Hematopoietic multipotent progenitor cell treated with erythropoietin and hydrocortisone succinate and interleukin-3 and kit ligand, for 6 days (in vitro differentiated cells): ENCODE measurements around the gene NR1D1.

Experiments
- DNase-seq: peaks from one replicate; pipeline ENCODE4 v3.0.0-alpha.2; 2015

Gene NR1D1

DNA sequence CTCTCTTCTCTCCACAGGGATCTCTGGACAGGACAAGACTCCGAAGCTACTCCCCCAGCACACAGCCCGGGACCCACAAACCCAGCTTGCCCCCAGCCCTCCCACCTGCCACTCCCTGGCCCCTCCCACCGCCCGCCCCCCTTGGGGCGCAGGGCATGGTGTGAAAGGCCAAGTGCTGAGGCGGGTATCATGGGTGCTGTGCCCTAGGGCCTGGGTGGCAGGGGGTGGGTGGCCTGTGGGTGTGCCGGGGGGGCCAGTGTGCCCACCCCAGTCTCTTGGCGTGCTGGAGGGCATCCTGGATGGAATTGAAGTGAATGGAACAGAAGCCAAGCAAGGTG is 26.2 kb downstream of the NR1D1 start:
- DNase-seq: no peak

GRCh38 chr17:40073454-40074174 is 26.8 kb downstream of the NR1D1 start:
- no peak for DNase-seq

GRCh38 chr17:40072735-40073346 is 27.5 kb downstream of the NR1D1 start:
- DNase-seq: peak; percentile 93

GRCh38 chr17:40072040-40072734 is 28.2 kb downstream of the NR1D1 start:
- peak; percentile 95 for DNase-seq

DNA sequence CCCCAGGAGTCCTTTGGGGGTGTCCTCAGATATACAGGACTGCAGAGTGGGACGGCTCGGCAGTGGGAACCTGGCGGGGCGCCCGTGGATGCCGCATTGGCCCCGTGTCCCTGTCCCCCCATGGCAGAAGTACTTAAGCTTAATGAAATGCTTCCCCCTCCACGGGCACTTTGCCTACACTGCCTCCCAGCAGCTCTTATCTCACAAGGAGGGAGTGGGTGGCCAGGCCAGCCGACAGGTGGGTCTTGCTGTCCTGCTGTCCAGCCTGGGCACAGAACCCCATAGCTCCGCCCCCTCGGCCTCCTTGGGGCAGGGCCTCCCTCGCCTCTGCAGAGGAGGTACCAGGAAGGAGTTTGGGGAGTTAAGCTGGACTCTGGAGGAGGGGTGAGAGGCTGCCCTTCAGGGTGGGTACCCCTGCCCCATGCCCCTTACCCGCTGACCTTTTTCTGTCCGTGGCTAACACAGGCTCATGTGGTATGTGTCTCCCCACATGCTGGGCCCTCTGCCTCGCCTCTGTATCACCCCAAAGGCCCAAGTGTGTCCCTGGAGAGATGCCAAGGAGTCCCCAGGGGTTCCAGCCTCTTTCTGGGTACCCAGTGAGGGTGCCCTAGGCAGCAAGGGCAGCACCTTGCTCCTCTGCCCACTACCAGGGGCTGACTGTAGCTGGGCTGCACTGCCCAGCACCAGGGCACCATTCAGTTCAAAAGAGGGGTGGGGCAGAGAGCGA is 28.9 kb downstream of the NR1D1 start:
- DNase-seq: peak; percentile 75

DNA sequence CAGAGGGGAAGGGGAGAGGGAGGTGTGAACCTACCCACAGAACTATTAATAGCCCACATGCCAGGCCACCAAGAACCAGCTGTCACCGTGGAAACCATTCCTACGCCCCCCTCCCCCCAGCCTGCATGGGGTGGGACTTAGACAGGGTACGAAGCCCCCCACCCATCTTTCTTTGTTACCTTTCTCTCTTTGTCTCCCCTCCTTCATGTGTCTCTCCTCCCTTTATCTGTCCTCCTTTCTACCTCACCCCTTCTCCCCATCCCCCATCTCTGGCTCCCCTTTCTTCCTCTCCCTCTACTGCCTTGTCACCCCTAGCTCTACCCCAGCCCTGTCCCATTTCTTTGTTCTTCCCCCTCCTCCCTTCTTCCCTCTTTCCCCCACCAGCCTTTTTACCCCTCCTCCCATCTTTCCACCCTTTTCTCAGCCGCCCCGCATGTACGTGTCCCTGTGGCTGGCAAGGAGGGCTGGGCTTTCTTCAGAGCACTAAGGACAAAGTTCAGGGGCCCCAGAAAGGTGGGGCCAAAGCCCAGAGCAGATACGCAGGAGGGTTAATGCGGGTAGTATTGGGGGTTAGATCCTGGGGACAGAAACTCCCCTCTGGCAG is 29.6 kb downstream of the NR1D1 start:
- peak; percentile 88 for DNase-seq

GRCh38 chr17:40069751-40070708 is 30.4 kb downstream of the NR1D1 start:
- peak; percentile 96 for DNase-seq

- peak; percentile 93 for DNase-seq
Measured at GRCh38 chr17:40068917-40069750, 31.3 kb downstream of the NR1D1 start.

- no peak for DNase-seq
Measured at GRCh38 chr17:40068584-40068916, 31.8 kb downstream of the NR1D1 start.

DNA sequence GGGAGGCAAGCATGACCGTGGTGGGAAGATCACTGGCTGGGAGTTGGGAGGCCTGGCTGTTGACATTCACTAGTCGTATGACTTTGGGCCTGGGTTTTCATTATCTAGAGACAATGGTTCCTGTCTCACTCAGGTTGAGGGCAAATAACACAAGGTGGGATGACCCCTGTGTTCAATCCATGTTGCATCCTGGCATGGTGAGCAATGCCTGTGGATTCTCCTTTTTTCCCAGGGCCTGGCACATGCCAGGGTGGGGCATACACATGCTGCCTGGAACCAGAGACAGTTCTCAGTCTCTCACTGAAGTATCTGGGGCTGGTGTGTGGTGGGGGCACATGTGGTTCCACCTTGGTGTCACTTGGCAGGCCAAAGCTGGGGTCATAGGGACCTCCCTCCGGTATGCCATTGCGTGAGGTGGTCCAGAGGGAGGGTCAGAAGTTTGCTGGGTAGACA is 32.2 kb downstream of the NR1D1 start:
- no peak for DNase-seq

- no peak for DNase-seq
Measured at GRCh38 chr17:40067710-40068109, 32.7 kb downstream of the NR1D1 start.

DNA sequence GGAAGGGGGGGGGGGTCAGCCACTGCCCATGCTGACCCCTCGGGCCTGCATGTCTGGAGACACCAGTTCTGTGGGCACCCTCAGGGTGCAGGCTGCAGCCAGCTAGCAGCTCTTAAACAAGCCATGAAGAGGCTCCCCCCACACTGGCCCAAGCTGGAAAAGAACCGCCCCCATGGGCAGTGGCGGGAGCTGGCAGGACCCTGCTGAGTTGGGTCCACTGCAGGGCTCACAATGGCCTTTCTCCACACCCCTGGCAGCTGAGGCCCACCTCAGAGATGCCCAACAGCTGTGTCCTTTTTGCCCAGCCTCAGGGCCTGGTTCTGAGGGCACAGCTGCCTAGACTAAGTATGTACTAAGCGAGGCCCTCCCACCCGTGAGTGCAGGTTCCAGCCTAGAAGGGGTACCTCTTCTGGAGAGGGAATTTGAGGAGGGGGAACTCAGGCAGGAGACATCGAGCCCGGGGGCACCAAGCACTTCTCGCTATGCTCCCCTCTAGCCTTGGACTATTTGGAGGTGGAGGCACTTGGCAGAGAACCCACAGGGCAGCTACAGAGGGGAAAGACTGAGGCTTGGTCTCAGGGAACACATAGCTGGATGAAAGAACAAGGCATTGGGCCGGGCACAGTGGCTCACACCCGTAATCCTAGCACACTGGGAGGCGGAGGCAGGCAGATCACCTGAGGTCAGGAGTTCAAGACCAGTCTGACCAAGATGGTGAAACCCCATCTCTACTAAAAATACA is 34.4 kb downstream of the NR1D1 start:
- DNase-seq: no peak

GRCh38 chr17:40064971-40065768 is 35.2 kb downstream of the NR1D1 start:
- DNase-seq: peak; percentile 33

DNA sequence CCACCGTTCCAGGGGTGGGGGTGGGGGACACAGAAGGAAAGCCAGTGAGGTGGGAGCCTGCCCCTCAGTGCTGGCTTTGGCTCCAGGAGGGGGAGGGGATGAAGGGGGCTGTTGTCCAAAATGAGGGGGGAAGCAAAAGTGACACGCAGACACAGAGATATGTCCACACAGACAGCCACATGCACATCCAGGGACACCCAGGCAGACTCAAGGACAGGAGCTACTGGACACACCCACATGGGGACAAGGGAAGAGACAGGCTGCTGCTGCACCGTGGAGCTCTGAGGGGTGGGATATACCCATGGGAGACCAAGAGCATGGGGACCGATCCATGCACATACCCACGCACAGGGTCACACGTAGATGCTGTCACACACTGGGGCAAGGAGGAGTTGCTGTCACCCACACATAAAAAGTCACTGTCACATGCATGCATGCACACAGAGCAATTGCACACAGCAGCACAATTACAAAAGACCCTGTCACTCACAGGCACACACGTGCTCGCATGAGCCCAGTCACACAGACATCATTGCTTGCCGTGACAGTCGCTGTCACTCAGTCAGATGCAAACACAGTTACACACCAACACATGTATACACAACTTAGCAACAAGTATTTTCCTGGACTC is 36.4 kb downstream of the NR1D1 start:
- DNase-seq: peak; percentile 44

DNA sequence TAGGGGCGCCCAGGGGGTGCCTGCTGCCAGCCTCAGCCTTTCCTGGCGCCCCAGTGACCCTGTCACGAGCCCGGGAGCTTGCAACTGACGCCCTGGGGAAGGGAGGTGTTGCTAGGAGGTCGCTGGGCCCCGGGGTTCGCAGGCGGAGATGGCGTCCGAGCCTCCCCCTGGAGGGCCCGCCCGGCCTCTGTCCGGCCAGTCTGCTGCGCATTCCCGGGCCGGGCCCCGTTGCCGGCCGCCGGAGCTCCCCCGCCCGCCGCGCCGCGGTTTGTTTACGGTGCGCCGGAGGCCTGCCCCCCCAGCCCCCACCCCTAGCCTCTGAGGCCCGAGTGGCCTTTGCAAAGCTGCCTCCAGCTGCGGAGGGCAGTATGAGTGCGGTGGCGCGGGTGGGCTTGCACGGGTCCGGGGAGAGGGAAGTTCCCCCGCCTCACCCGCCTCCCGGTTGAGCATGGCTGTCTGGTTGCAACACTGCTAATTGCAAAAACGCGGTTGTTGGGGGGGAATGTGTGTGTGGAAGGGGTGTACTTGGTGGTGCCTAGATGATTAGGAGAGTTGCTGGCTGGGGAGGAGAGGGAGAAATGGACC is 37.1 kb downstream of the NR1D1 start:
- DNase-seq: peak; percentile 74

DNA sequence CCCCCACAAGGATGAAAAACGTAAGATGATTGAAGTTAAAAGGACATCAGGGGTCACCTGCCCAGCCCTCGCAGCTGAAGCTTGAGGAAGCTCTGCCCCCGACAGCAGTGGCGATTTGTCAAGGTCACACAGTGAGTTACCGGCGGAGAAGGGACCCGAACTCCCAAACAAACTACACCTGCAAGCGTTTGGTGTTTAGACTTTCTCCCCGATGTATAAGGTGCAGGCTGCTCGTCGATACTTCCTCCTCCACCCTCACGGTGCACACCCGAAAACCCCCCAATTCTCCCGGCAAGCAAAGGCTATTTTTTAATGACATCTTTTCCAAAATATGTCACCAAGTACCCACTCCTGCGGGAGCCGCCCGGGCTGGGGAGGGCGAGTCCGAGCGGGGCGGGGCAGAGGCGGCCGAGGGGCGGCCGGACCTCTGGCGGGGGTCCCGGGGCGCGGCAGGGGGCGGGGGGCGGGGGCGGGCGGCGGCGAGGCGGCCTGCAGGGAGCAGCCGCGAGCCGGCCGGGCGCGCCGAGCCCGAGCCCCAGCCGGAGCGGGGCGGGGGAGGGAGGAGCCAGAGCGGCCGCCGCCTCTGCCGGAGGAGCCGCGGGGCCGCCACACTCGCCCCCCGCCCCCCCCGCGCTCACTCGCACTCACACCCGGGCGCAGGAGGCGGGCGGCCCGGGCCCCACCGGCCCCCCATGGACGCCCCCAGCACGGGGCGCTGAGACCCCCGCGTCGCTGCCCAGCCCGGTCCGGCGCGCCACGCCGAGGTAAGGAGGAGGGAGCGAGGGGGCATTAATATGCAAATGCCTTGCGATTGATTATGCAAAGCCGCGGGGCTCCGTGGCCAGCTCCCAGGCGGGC is 37.8 kb downstream of the NR1D1 start, which contains the start of gene THRA:
Gene THRA (plus strand): TSS at position 637 of the 858 bp plus-strand sequence. CDS start 11,524 bp downstream, outside the sequence.
- peak; percentile 83 for DNase-seq

DNA sequence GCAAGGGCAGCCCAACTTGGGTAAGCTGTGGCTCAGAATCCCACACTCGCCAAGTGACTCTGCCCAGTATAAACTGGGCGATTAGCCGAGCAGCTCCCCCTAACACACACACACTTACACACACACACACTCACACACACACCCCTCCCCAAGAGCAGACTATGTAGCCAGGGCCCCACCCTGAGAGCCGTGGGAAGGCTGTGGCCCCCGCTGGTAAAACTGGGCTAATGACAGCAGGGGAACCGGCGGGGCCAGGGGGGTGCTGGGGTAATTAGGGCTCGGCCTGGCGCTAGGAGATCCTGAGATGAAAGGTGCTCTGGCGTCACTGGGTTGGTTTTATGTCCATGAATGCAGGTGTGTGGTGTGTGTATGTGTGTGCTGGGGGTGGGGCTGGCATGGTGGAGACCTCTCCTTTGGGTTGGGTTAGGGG is 38.8 kb downstream of the NR1D1 start:
- DNase-seq: no peak
